Breast epithelium (tissue), 4 donors: ENCODE data around the gene SH3BP4. TPM values are rescaled to one million over a fixed set of nuclear protein-coding genes. Genes with fewer than 3 reads are reported as not detected.

Source experiments
- DNase-seq, 2 donors: peaks; one replicate each; pipeline ENCODE4 v3.0.0-alpha.2; 2019; ENCODE audit warnings: low spot score in 2 of 2
- H3K27ac ChIP-seq, 2 donors: fragments of 200-600 bp; sonication (generic) in 1 of 2; one replicate each; pipeline ENCODE4 v1.5.1; 2016 to 2019; ENCODE audit warnings: mild to moderate bottlenecking in 1 of 2
- H3K27me3 ChIP-seq, 2 donors: fragments of 200-600 bp; sonication (generic) in 1 of 2; one replicate each; pipeline versions ENCODE4 v1.5.1 to v1.6.0; 2017 to 2019; ENCODE audit warnings: control low read depth in 1 of 2, mild to moderate bottlenecking in 1 of 2
- H3K36me3 ChIP-seq: fragments of 200-600 bp; one replicate; pipeline ENCODE4 v1.5.1; 2019
- H3K4me1 ChIP-seq, 2 donors: fragments of 200-600 bp; sonication (generic); one replicate each; pipeline ENCODE4 v1.5.1; 2016 to 2019; ENCODE audit warnings: control low read depth in 1 of 2
- H3K4me3 ChIP-seq, 3 donors: fragments of 200-600 bp; sonication (generic); 1 replicate in 2 of 3; 2 replicates in 1 of 3; pipeline ENCODE4 v1.5.1; 2016 to 2019; ENCODE audit warnings: mild to moderate bottlenecking in 3 of 3, moderate library complexity in 2 of 3
- H3K9me3 ChIP-seq, 2 donors: fragments of 200-600 bp; sonication (generic) in 1 of 2; one replicate each; pipeline ENCODE4 v1.5.1; 2016 to 2019; ENCODE audit warnings: control low read depth in 1 of 2
- POLR2A ChIP-seq: fragments of 450-650 bp; IDR thresholded peaks from one replicate; pipeline ENCODE4 v1.6.1; 2016; ENCODE audit warnings: antibody characterized with exemption, mild to moderate bottlenecking, moderate library complexity
- POLR2AphosphoS5 ChIP-seq, 3 donors: sonication (generic); formaldehyde crosslinking; IDR thresholded peaks; one replicate each; pipeline ENCODE4 v1.6.1; 2017; ENCODE audit warnings: antibody characterized with exemption in 3 of 3
- intact Hi-C: fragments of 100-400 bp; cut with DNase I; formaldehyde crosslinking; loops from one replicate; pipeline ENCODE4 v1.15.1; 2023; ENCODE audit warnings: low total_unique reads
- total RNA-seq, 3 donors: library from RNA; depleted of rRNA; stranded (reverse); fragments of >200 nt; gene quantifications; one replicate each; pipeline ENCODE4 v1.1.0, GENCODE V29; 2016
- TF ChIP-seq, protein P1 (sequence below), 3 donors: fragments of 450-650 bp; IDR thresholded peaks; one replicate each; pipeline ENCODE4 v1.5.1; 2016 to 2017; ENCODE audit warnings: antibody characterized with exemption in 3 of 3, mild to moderate bottlenecking in 3 of 3, moderate library complexity in 3 of 3

Gene SH3BP4
- total RNA-seq, 3 donors from 2014 or later, result 28.5 to 73.6 (median 44.2) TPM

DNA sequence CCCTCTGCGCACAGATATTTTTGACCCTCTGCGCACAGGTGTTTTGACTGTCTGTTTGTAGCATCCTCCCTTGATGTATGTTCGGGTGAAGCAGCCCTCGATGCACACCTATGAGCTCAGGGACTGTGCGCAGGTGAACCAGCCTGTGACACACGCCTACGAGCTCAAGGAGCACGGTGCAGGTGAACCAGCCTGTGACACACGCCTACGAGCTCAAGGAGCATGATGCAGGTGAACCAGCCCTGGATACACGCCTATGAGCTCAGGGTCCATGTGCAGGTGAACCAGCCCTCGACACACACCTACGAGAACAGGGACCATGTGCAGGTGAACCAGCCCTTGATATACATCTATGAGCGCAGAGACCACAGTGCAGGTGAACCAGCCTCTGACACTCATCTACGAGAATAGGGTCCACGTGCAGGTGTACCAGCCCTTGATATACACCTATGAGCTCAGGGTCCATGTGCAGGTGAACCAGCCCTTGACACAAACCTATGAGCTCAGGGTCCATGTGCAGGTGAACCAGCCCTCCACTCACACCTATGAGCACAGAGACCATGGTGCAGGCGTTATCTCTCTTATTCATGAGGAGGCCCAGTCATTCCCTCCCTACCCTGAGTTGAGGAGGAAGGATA is 33.9 kb downstream of the SH3BP4 start:
- intact Hi-C loops, result loop anchor here (2.0 kb wide), 1 partner anchor 33 kb away; no protein-coding TSS in a partner anchor
- no peak for DNase-seq
- Histone ChIP-seq H3K27ac (no peak overlapping the region), H3K27me3 (no peaks in the 10 kb centered on the region), H3K36me3 (no peaks in the 10 kb centered on the region), H3K4me3 (no peak overlapping the region), H3K9me3 (no peaks in the 10 kb centered on the region), H3K4me1 (peaks cover 4 to 12% of the 10 kb centered on the region in 2 donors)
- TF ChIP-seq POLR2AphosphoS5 (IDR thresholded peaks at IDR 0.05), result no peak

DNA sequence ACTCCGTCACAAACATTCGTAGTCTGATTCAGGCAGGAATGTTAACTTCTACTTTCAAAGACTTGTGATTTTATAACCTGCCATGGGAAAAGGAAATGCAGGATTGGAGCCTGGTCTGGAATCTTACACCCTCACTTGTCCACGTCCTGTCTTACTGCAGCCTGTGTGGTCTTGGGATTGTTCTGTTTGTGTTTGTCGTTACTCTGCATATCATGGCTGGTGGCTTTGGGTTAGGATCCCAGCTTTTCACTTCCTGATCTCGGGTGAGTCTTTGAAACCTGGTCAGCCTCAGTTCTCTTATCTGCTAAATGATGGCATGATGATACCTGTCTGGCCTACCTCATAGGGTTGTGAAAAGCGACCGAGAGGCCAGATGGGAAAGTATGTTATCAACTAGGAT is 34.6 kb downstream of the SH3BP4 start:
- Histone ChIP-seq H3K4me1 (peaks cover 0 to 6% of the 10 kb centered on the region in 2 donors), H3K27ac (no peak overlapping the region)
- intact Hi-C loops, result no loop called here

DNA sequence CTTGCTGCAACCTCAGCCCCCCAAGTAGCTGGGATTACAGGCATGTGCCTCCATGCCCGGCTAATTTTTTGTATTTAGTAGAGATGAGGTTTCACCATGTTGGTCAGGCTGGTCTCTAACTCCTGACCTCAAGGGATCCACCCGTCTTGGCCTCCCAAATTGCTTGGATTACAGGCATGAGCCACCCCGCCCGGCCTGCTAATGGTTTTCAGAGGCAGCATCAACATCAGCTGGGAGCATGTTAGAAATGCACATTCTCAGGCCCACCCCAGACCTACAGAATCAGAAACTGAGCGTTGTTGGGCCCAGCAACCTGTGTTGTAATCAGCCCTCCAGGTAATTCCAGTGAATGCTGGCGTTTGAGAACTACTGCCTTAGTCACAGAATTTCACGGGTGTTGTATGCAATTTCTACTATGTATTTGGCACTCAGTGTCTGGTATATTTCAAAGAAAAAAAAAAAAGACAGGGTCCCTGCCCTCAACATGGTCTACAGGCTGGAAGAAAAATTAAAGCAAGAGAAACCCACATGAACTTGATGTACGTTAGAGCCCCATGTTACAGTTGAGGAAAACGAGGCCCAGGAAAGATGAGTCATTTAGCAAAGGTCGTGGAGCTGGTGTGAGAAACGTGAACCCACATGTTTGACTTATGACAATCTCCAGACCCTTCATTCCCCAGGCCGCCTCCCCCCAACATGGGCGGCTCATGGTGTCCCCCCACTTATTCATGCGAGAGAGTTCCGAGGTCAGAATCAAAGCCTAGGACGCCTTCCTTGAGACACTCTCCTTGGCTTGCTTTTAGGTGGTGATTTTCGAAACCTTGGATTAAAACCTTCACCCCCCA is 35.3 kb downstream of the SH3BP4 start:
- Histone ChIP-seq H3K4me3 (no peak overlapping the region), H3K27me3 (no peaks in the 10 kb centered on the region), H3K27ac (no peak overlapping the region), H3K4me1 (peaks cover 0 to 6% of the 10 kb centered on the region in 2 donors), H3K36me3 (no peaks in the 10 kb centered on the region), H3K9me3 (no peaks in the 10 kb centered on the region)
- intact Hi-C loops, result no loop called here
- TF ChIP-seq POLR2A, result no peak
- TF ChIP-seq, protein P1, sequence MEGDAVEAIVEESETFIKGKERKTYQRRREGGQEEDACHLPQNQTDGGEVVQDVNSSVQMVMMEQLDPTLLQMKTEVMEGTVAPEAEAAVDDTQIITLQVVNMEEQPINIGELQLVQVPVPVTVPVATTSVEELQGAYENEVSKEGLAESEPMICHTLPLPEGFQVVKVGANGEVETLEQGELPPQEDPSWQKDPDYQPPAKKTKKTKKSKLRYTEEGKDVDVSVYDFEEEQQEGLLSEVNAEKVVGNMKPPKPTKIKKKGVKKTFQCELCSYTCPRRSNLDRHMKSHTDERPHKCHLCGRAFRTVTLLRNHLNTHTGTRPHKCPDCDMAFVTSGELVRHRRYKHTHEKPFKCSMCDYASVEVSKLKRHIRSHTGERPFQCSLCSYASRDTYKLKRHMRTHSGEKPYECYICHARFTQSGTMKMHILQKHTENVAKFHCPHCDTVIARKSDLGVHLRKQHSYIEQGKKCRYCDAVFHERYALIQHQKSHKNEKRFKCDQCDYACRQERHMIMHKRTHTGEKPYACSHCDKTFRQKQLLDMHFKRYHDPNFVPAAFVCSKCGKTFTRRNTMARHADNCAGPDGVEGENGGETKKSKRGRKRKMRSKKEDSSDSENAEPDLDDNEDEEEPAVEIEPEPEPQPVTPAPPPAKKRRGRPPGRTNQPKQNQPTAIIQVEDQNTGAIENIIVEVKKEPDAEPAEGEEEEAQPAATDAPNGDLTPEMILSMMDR (IDR thresholded peaks at IDR 0.05), result no peak
- TF ChIP-seq POLR2AphosphoS5 (IDR thresholded peaks at IDR 0.05), result no peak
- DNase-seq, result no peak

More for the DNA sequence above, 34.6 kb downstream of the SH3BP4 start:
- H3K36me3 ChIP-seq, result no peaks in the 10 kb centered on the region
- no peaks in the 10 kb centered on the region for H3K9me3 ChIP-seq
- TF ChIP-seq POLR2AphosphoS5 (IDR thresholded peaks at IDR 0.05) (no peak), POLR2A (no peak)
- TF ChIP-seq, protein P1 (IDR thresholded peaks at IDR 0.05), result no peak
- no peak for DNase-seq
- no peak overlapping the region for H3K4me3 ChIP-seq
- H3K27me3 ChIP-seq, result no peaks in the 10 kb centered on the region

DNA sequence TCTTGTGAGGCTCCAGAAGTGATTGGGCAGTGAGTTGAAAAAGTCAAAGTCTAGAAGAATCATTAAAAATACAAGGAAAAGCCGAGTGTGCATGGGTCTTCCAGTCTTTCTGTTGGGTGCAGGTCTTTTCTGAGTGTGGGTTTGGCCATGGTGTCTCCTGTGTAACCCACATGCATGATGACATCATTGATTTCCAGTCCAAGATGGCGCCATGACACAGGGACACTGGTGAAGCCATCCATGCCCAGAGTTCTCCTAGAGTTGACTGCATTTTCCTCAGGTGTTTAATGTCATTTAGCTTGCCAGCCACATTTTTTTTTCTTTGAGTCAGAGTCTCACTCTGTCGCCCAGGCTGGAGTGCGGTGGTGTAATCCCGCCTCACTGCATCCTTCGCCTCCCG is 35.9 kb downstream of the SH3BP4 start:
- Histone ChIP-seq H3K4me3 (no peak overlapping the region), H3K4me1 (peaks cover 0 to 6% of the 10 kb centered on the region in 2 donors), H3K27ac (no peak overlapping the region), H3K27me3 (no peaks in the 10 kb centered on the region), H3K9me3 (no peaks in the 10 kb centered on the region), H3K36me3 (no peaks in the 10 kb centered on the region)
- DNase-seq, result no peak
- intact Hi-C loops, result no loop called here
- TF ChIP-seq POLR2AphosphoS5 (IDR thresholded peaks at IDR 0.05), result no peak
- TF ChIP-seq, protein P1 (IDR thresholded peaks at IDR 0.05), result no peak

DNA sequence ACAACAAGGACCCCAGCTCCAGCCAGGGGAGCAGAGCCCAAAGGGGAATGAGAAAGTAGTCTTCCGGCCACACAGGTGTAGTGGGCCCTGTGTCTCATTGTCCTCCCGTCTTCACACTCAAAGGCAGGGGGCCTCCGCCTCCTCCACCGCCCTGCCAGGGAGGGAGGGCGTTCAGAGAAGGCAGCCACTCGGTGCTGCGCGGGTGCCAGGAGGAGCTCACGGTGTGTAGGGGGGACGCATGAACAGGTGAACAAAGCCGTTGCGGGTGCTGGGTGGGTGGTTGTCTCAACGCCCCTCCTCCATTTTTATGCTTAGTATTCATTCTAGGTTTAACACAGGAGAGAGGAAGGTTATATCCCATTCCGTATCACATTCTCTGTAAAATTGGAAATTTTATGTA is 36.7 kb downstream of the SH3BP4 start:
- TF ChIP-seq POLR2A (no peak), POLR2AphosphoS5 (IDR thresholded peaks at IDR 0.05) (no peak)
- TF ChIP-seq, protein P1 (IDR thresholded peaks at IDR 0.05), result no peak

More for the DNA sequence above, 36.7 kb downstream of the SH3BP4 start:
- Histone ChIP-seq H3K27me3 (no peaks in the 10 kb centered on the region), H3K4me3 (no peak overlapping the region), H3K4me1 (peaks cover 0 to 6% of the 10 kb centered on the region in 2 donors), H3K36me3 (no peaks in the 10 kb centered on the region), H3K27ac (peak overlapping the region; percentile 66 to 80), H3K9me3 (no peaks in the 10 kb centered on the region)
- intact Hi-C loops, result no loop called here
- DNase-seq, result no peak
